NB4 (cell line): ENCODE data around the gene PRPF40A.
"Not testable (repeated sequence)": the region's sequence is repeated elsewhere in the genome, so short reads cannot be mapped to it uniquely, and the experiment has no call there.

Experiments
- DNase-seq: peaks from one replicate; pipeline ENCODE4 v3.0.0; 2010; ENCODE audit warnings: low read depth
- H3K4me3 ChIP-seq: one replicate; pipeline ENCODE4 v1.5.1; 2011; ENCODE audit warnings: mild to moderate bottlenecking, low read depth, low read length, moderate library complexity
- CTCF ChIP-seq: IDR thresholded peaks from one replicate; pipeline ENCODE4 v1.5.1; 2012; ENCODE audit warnings: low read depth, low read length
- MAX ChIP-seq: IDR thresholded peaks from 2 replicates; pipeline ENCODE4 v1.6.1; 2011; ENCODE audit warnings: low read depth, low read length
- MYC ChIP-seq: IDR thresholded peaks from 2 replicates; pipeline ENCODE4 v1.6.1; 2011; ENCODE audit warnings: low read depth, low read length
- POLR2A ChIP-seq: IDR thresholded peaks from 2 replicates; pipeline ENCODE4 v1.6.1; 2011; ENCODE audit warnings: mild to moderate bottlenecking; ENCODE audit not compliant: insufficient read length; ENCODE audit errors: extremely low read depth

Gene PRPF40A

GRCh38 chr2:152730591-152731333 lies 13.5 kb upstream of the PRPF40A start:
- DNase-seq, result peak; percentile 88
- H3K4me3 ChIP-seq, result peak overlapping the region; percentile 16
- TF ChIP-seq POLR2A (no peak), MYC (peak; percentile 86), MAX (peak; percentile 91), CTCF (no peak)

GRCh38 chr2:152729844-152730243 lies 12.6 kb upstream of the PRPF40A start:
- no peak for TF ChIP-seq MAX
- TF ChIP-seq MYC, result no peak
- no peak for TF ChIP-seq POLR2A
- TF ChIP-seq CTCF, result no peak
- no peak overlapping the region for H3K4me3 ChIP-seq
- DNase-seq, result peak; percentile 46

GRCh38 chr2:152723918-152724317 lies 6.7 kb upstream of the PRPF40A start:
- TF ChIP-seq MYC (no peak), MAX (no peak), CTCF (no peak), POLR2A (no peak)
- no peak overlapping the region for H3K4me3 ChIP-seq
- no peak for DNase-seq

GRCh38 chr2:152722639-152723038 lies 5.4 kb upstream of the PRPF40A start:
- H3K4me3 ChIP-seq, result not testable (repeated sequence)

GRCh38 chr2:152720794-152721193 lies 3.5 kb upstream of the PRPF40A start:
- no peak for TF ChIP-seq POLR2A
- no peak for TF ChIP-seq MYC
- no peak for TF ChIP-seq MAX
- TF ChIP-seq CTCF, result no peak
- peak overlapping the region; percentile 16 for H3K4me3 ChIP-seq
- no peak for DNase-seq

More at GRCh38 chr2:152722639-152723038, 5.4 kb upstream of the PRPF40A start:
- not testable (repeated sequence) for DNase-seq

GRCh38 chr2:152718909-152719645 lies 1.8 kb upstream of the PRPF40A start:
- DNase-seq, result peak; percentile 84
- TF ChIP-seq CTCF, result no peak
- TF ChIP-seq MYC, result no peak
- no peak for TF ChIP-seq POLR2A
- TF ChIP-seq MAX, result no peak
- peak overlapping the region; percentile 85 for H3K4me3 ChIP-seq
